Activated CD4-positive, alpha-beta memory T cell treated with anti-CD3 and anti-CD28 coated beads, Interleukin-2, amount 10 ng/mL, durations not matched to agents 7 days and 5 days (primary cell): Measurements from ENCODE around the gene SHISA7. TPM values are rescaled to one million over a fixed set of nuclear protein-coding genes. Genes with fewer than 3 reads are reported as not detected.

ENCODE experiments used
- CTCF ChIA-PET: fragments of 350-600 bp; sonication (Branson Sonifier 250); formaldehyde crosslinking; loops from one replicate; lab custom pipeline; 2021; ENCODE audit warnings: antibody characterized with exemption, inconsistent platforms; lab: Charles Lee
- POLR2A ChIA-PET: fragments of 350-600 bp; sonication (Branson Sonifier 250); formaldehyde crosslinking; loops from one replicate; lab custom pipeline; 2021; ENCODE audit warnings: antibody characterized with exemption; lab: Charles Lee
- DNase-seq: peaks from one replicate; pipeline ENCODE4 v3.0.0-alpha.2; 2020
- H3K27ac Mint-ChIP-seq: one replicate; pipeline ENCODE4 v1.8.0; 2021; ENCODE audit warnings: mild to moderate bottlenecking, mixed read lengths
- H3K27me3 Mint-ChIP-seq: one replicate; pipeline ENCODE4 v1.8.0; 2021; ENCODE audit warnings: mixed read lengths
- H3K36me3 Mint-ChIP-seq: one replicate; pipeline ENCODE4 v1.8.0; 2021; ENCODE audit warnings: low read depth, mixed read lengths
- H3K4me1 Mint-ChIP-seq: one replicate; pipeline ENCODE4 v1.8.0; 2021; ENCODE audit warnings: mixed read lengths
- H3K4me3 Mint-ChIP-seq: one replicate; pipeline ENCODE4 v1.8.0; 2021; ENCODE audit warnings: mild to moderate bottlenecking, mixed read lengths
- H3K9me3 Mint-ChIP-seq: one replicate; pipeline ENCODE4 v1.8.0; 2021; ENCODE audit warnings: mixed read lengths
- total RNA-seq, 2 experiments: library from RNA; stranded (reverse); gene quantifications; one replicate each; pipeline ENCODE4 v1.2.3, GENCODE V29; 2021

SHISA7 gene
- total RNA-seq: not detected

- Mint-ChIP-seq H3K4me1 (peaks cover 12% of the 10 kb centered on the region), H3K36me3 (peaks cover 3% of the 10 kb centered on the region), H3K4me3 (no peak within 1 kb of the TSS), H3K27ac (no peak within 1 kb of the TSS), H3K27me3 (peaks cover 55% of the 10 kb centered on the region), H3K9me3 (no peaks in the 10 kb centered on the region)
- ChIA-PET CTCF (no interaction called here), POLR2A (no interaction called here)
- no peak for DNase-seq
Observed at GRCh38 chr19:55443045-55443823, at the start of gene SHISA7. Gene SHISA7 (minus strand): TSS chr19:55443300. CDS start chr19:55442863, 437 bp downstream.

GRCh38 chr19:55492362-55492944 is 49.4 kb upstream of the SHISA7 start:
- H3K27me3 Mint-ChIP-seq: peaks cover 4% of the 10 kb centered on the region
- peaks cover 2% of the 10 kb centered on the region for H3K4me1 Mint-ChIP-seq
- DNase-seq: no peak
- ChIA-PET POLR2A (no interaction called here), CTCF (interaction anchor here (2.4 kb wide), 1 partner anchor 11 kb away, joined by 8 read pairs; no protein-coding TSS in a partner anchor)
- no peak overlapping the region for H3K27ac Mint-ChIP-seq
- H3K4me3 Mint-ChIP-seq: no peak overlapping the region
- no peaks in the 10 kb centered on the region for H3K9me3 Mint-ChIP-seq
- no peaks in the 10 kb centered on the region for H3K36me3 Mint-ChIP-seq

- peaks cover 6% of the 10 kb centered on the region for H3K4me1 Mint-ChIP-seq
- no peak overlapping the region for H3K27ac Mint-ChIP-seq
- no peak overlapping the region for H3K4me3 Mint-ChIP-seq
- peaks cover 4% of the 10 kb centered on the region for H3K27me3 Mint-ChIP-seq
- CTCF ChIA-PET: no interaction called here
- no peak for DNase-seq
- H3K36me3 Mint-ChIP-seq: no peaks in the 10 kb centered on the region
- H3K9me3 Mint-ChIP-seq: no peaks in the 10 kb centered on the region
- POLR2A ChIA-PET: interaction anchor here (0.6 to 1.3 kb wide), 2 partner anchors 15 to 85 kb away, joined by 3 to 4 read pairs; partner anchors contain the start of gene ZNF628
Observed at GRCh38 chr19:55491546-55492360, 48.7 kb upstream of the SHISA7 start.

GRCh38 chr19:55490478-55491432 is 47.7 kb upstream of the SHISA7 start:
- ChIA-PET POLR2A (interaction anchor here (1.3 kb wide), 1 partner anchor 14 kb away, joined by 4 read pairs; the partner anchor contains the start of gene ZNF628), CTCF (no interaction called here)
- Mint-ChIP-seq H3K27ac (no peak overlapping the region), H3K9me3 (no peaks in the 10 kb centered on the region), H3K27me3 (peaks cover 4% of the 10 kb centered on the region), H3K4me1 (peaks cover 10% of the 10 kb centered on the region), H3K4me3 (no peak overlapping the region), H3K36me3 (no peaks in the 10 kb centered on the region)
- DNase-seq: no peak

- ChIA-PET POLR2A (interaction anchor here (1.1 kb wide), 1 partner anchor 13 kb away, joined by 3 read pairs; no protein-coding TSS in a partner anchor), CTCF (no interaction called here)
- H3K36me3 Mint-ChIP-seq: no peaks in the 10 kb centered on the region
- peaks cover 4% of the 10 kb centered on the region for H3K27me3 Mint-ChIP-seq
- no peaks in the 10 kb centered on the region for H3K9me3 Mint-ChIP-seq
- peaks cover 10% of the 10 kb centered on the region for H3K4me1 Mint-ChIP-seq
- DNase-seq: no peak
- no peak overlapping the region for H3K27ac Mint-ChIP-seq
- no peak overlapping the region for H3K4me3 Mint-ChIP-seq
Observed at GRCh38 chr19:55489711-55490477, 46.8 kb upstream of the SHISA7 start.

GRCh38 chr19:55488986-55489710 is 46.0 kb upstream of the SHISA7 start:
- DNase-seq: no peak
- no peak overlapping the region for H3K4me3 Mint-ChIP-seq
- H3K27me3 Mint-ChIP-seq: peaks cover 3% of the 10 kb centered on the region
- H3K4me1 Mint-ChIP-seq: peaks cover 12% of the 10 kb centered on the region
- no peak overlapping the region for H3K27ac Mint-ChIP-seq
- ChIA-PET POLR2A (interaction anchor here (1.1 kb wide), 1 partner anchor 12 kb away, joined by 3 read pairs; no protein-coding TSS in a partner anchor), CTCF (no interaction called here)
- no peaks in the 10 kb centered on the region for H3K9me3 Mint-ChIP-seq
- no peaks in the 10 kb centered on the region for H3K36me3 Mint-ChIP-seq

GRCh38 chr19:55487924-55488687 is 45.0 kb upstream of the SHISA7 start, which contains the start of gene SSC5D:
Gene SSC5D (plus strand): TSS chr19:55488436. CDS start chr19:55488590, 154 bp downstream.
- Mint-ChIP-seq H3K4me3 (no peak within 1 kb of the TSS), H3K27ac (no peak within 1 kb of the TSS), H3K4me1 (peaks cover 12% of the 10 kb centered on the region), H3K27me3 (peaks cover 2% of the 10 kb centered on the region), H3K36me3 (peaks cover 3% of the 10 kb centered on the region), H3K9me3 (no peaks in the 10 kb centered on the region)
- POLR2A ChIA-PET: interaction anchor here (1.3 to 2.3 kb wide), 3 partner anchors 16 to 370 kb away, joined by 3 to 6 read pairs (median 4); partner anchors contain the start of genes ISOC2 and PPP1R12C
- CTCF ChIA-PET: interaction anchor here (2.1 kb wide), 1 partner anchor 16 kb away, joined by 8 read pairs; no protein-coding TSS in a partner anchor
- no peak for DNase-seq

- no peaks in the 10 kb centered on the region for H3K9me3 Mint-ChIP-seq
- H3K4me3 Mint-ChIP-seq: no peak overlapping the region
- no peak overlapping the region for H3K27ac Mint-ChIP-seq
- DNase-seq: peak; percentile 36
- H3K27me3 Mint-ChIP-seq: no peaks in the 10 kb centered on the region
- ChIA-PET POLR2A (interaction anchor here (1.0 to 2.8 kb wide), 5 partner anchors 11 to 369 kb away, joined by 3 to 24 read pairs (median 4); partner anchors contain the start of genes ISOC2, PPP1R12C and ZNF628), CTCF (interaction anchor here (0.9 to 2.1 kb wide), 3 partner anchors 11 to 20 kb away, joined by 4 to 8 read pairs (median 4); partner anchors contain the start of gene ZNF628)
- H3K4me1 Mint-ChIP-seq: peaks cover 12% of the 10 kb centered on the region
- H3K36me3 Mint-ChIP-seq: peaks cover 3% of the 10 kb centered on the region
Observed at GRCh38 chr19:55486971-55487923, 44.1 kb upstream of the SHISA7 start.
